Astrocyte of the spinal cord (primary cell): ENCODE measurements around the gene YTHDF1.
A peak's percentile ranks its signal among the peaks of the same experiment; 100 is the strongest.

Source experiments
- DNase-seq: peaks from one replicate; pipeline ENCODE4 v3.0.0; 2011; ENCODE audit warnings: low read depth, low spot score
- H3K4me3 ChIP-seq: 2 replicates; pipeline ENCODE4 v1.5.1; 2011; ENCODE audit warnings: low read depth, mild to moderate bottlenecking, low read length, moderate library complexity
- CTCF ChIP-seq: IDR thresholded peaks from 2 replicates; pipeline ENCODE4 v1.5.1; 2012; ENCODE audit warnings: low read depth, mild to moderate bottlenecking, low read length, inconsistent platforms
- in situ Hi-C: cut with HindIII; loops from 2 replicates; pipeline ENCODE4 v1.10.0; 2017; ENCODE audit warnings: low sequenced_read_pairs

The YTHDF1 gene

GRCh38 chr20:63182946-63183415, 33.0 kb downstream of the YTHDF1 start:
- DNase-seq, result no peak
- no peak overlapping the region for H3K4me3 ChIP-seq
- in situ Hi-C loops, result no loop called here
- no peak for TF ChIP-seq CTCF

- H3K4me3 ChIP-seq, result no peak overlapping the region
- no peak for TF ChIP-seq CTCF
- DNase-seq, result no peak
- in situ Hi-C loops, result no loop called here
Observed at GRCh38 chr20:63182425-63182824, 33.5 kb downstream of the YTHDF1 start.

- DNase-seq, result no peak
- no peak for TF ChIP-seq CTCF
- in situ Hi-C loops, result no loop called here
Observed at GRCh38 chr20:63181226-63181625, 34.7 kb downstream of the YTHDF1 start.

GRCh38 chr20:63180569-63181185, 35.3 kb downstream of the YTHDF1 start:
- in situ Hi-C loops, result no loop called here
- no peak for DNase-seq
- no peak for TF ChIP-seq CTCF

More at GRCh38 chr20:63181226-63181625, 34.7 kb downstream of the YTHDF1 start:
- no peak overlapping the region for H3K4me3 ChIP-seq

GRCh38 chr20:63179687-63180568, 36.0 kb downstream of the YTHDF1 start:
- TF ChIP-seq CTCF, result no peak
- in situ Hi-C loops, result no loop called here
- DNase-seq, result no peak
- H3K4me3 ChIP-seq, result no peak overlapping the region

More at GRCh38 chr20:63180569-63181185, 35.3 kb downstream of the YTHDF1 start:
- no peak overlapping the region for H3K4me3 ChIP-seq

- no peak overlapping the region for H3K4me3 ChIP-seq
- DNase-seq, result no peak
- peak; percentile 44 for TF ChIP-seq CTCF
- in situ Hi-C loops, result no loop called here
Observed at GRCh38 chr20:63178889-63179686, 36.8 kb downstream of the YTHDF1 start.
